Fibroblast of lung (primary cell): ENCODE results near the gene APOBEC2. TPM values are rescaled to one million over a fixed set of nuclear protein-coding genes. Genes with fewer than 3 reads are reported as not detected.
A peak's percentile ranks its signal among the peaks of the same experiment; 100 is the strongest.

Experiments used
- DNase-seq, 2 donors: peaks; one replicate each; pipeline versions ENCODE4 v3.0.0 to v3.0.0-alpha.2; 2010; ENCODE audit warnings: low read depth in 2 of 2
- H2AFZ ChIP-seq: 2 replicates; pipeline ENCODE4 v1.5.1; 2012; ENCODE audit warnings: low read length, control low read depth, inconsistent platforms
- H3K27ac ChIP-seq: 2 replicates; pipeline ENCODE4 v1.5.1; 2011; ENCODE audit warnings: low read length, control low read depth; ENCODE audit not compliant: insufficient read depth
- H3K27me3 ChIP-seq: 2 replicates; pipeline ENCODE4 v1.5.1; 2011; ENCODE audit warnings: mild to moderate bottlenecking, low read length; ENCODE audit not compliant: control insufficient read depth, insufficient read depth
- H3K36me3 ChIP-seq: 2 replicates; pipeline ENCODE4 v1.5.1; 2011; ENCODE audit warnings: low read length; ENCODE audit not compliant: control insufficient read depth, insufficient read depth
- H3K4me1 ChIP-seq: 2 replicates; pipeline ENCODE4 v1.5.1; 2011; ENCODE audit warnings: low read length; ENCODE audit not compliant: control insufficient read depth, insufficient read depth; ENCODE audit errors: extremely low read depth
- H3K4me2 ChIP-seq: 2 replicates; pipeline ENCODE4 v1.5.1; 2011; ENCODE audit warnings: low read length, control low read depth; ENCODE audit not compliant: insufficient read depth; ENCODE audit errors: extremely low read depth
- H3K4me3 ChIP-seq, 4 experiments: fragments of 200-600 bp in 1 of 4; sonication (generic) in 1 of 4; replicated peaks in 1 of 4; 2 replicates each; pipeline ENCODE4 v1.5.1; 2011 to 2016; ENCODE audit warnings: low read length in 4 of 4, low read depth in 3 of 4, mild to moderate bottlenecking in 3 of 4, control low read depth in 2 of 4, inconsistent platforms in 1 of 4, mixed read lengths in 1 of 4; ENCODE audit not compliant: insufficient read depth in 1 of 4; ENCODE audit errors: control extremely low read depth in 1 of 4
- H3K79me2 ChIP-seq: 2 replicates; pipeline ENCODE4 v1.5.1; 2012; ENCODE audit warnings: mild to moderate bottlenecking, low read length, inconsistent platforms; ENCODE audit not compliant: control insufficient read depth, insufficient read depth
- H3K9ac ChIP-seq: 2 replicates; pipeline ENCODE4 v1.5.1; 2011; ENCODE audit warnings: mild to moderate bottlenecking, low read length, control low read depth; ENCODE audit not compliant: insufficient read depth
- H3K9me3 ChIP-seq: 2 replicates; pipeline ENCODE4 v1.5.1; 2012; ENCODE audit warnings: low read depth, low read length; ENCODE audit not compliant: control insufficient read depth, insufficient read depth
- H4K20me1 ChIP-seq: 2 replicates; pipeline ENCODE4 v1.5.1; 2011; ENCODE audit warnings: low read length; ENCODE audit not compliant: control insufficient read depth, insufficient read depth; ENCODE audit errors: extremely low read depth
- EZH2 ChIP-seq: IDR thresholded peaks from 2 replicates; pipeline ENCODE4 v1.5.1; 2012; ENCODE audit warnings: low read length, control low read depth, mild to moderate bottlenecking; ENCODE audit errors: missing control alignments
- polyA plus RNA-seq, 2 donors: library from polyadenylated mRNA; depleted of rRNA in 1 of 2; stranded (reverse) in 1 of 2; unstranded in 1 of 2; fragments of >200 nt; gene quantifications; 2 replicates each; pipeline ENCODE4 v1.2.1, GENCODE V29; 2011 to 2012; ENCODE audit warnings: missing spikeins in 1 of 2
- total RNA-seq: library from RNA; depleted of rRNA; stranded (reverse); fragments of >200 nt; gene quantifications from 2 replicates; pipeline ENCODE4 v1.2.1, GENCODE V29; 2014
- TF ChIP-seq, protein P1 (sequence below), 2 donors: IDR thresholded peaks in 1 of 2; conservative IDR thresholded peaks in 1 of 2; 1 replicate in 1 of 2; 2 replicates in 1 of 2; pipeline ENCODE4 v1.5.1; 2011 to 2012; ENCODE audit warnings: low read length in 2 of 2, control low read depth in 1 of 2, inconsistent platforms in 1 of 2, low read depth in 1 of 2, mild to moderate bottlenecking in 1 of 2

APOBEC2 gene
- total and polyA plus RNA-seq, 2 donors (not counting 1 experiment from before 2014, with no cell fraction given), result not detected

DNA sequence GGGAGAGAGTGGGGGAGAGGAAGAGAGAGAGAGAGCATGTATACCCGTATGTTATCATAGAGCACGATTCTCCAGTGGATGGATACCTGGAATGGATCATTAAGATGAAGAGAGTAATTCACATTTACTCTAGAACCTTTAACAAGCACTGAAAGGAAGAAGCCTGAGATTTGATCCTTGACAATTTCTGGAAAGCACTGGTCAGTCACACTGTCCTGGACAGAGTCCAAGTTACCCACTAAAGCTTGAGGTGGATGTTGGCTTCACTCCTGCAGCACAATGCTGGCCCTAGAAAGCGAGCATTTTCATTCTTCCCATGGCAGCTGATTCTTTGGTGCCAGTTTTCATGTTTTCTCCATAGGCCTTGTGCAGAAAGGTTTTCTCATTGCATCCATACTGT lies 45.4 kb downstream of the APOBEC2 start:
- H3K4me1 ChIP-seq, result no peaks in the 10 kb centered on the region
- no peak overlapping the region for H3K27ac ChIP-seq
- H3K9me3 ChIP-seq, result no peaks in the 10 kb centered on the region
- peak in 1 of 2 donors; percentile 27 for DNase-seq
- no peaks in the 10 kb centered on the region for H3K79me2 ChIP-seq
- H3K27me3 ChIP-seq, result no peaks in the 10 kb centered on the region
- H2AFZ ChIP-seq, result no peak overlapping the region
- H4K20me1 ChIP-seq, result no peaks in the 10 kb centered on the region
- H3K4me3 ChIP-seq, result no peak overlapping the region
- H3K4me2 ChIP-seq, result no peak overlapping the region
- TF ChIP-seq, protein P1, sequence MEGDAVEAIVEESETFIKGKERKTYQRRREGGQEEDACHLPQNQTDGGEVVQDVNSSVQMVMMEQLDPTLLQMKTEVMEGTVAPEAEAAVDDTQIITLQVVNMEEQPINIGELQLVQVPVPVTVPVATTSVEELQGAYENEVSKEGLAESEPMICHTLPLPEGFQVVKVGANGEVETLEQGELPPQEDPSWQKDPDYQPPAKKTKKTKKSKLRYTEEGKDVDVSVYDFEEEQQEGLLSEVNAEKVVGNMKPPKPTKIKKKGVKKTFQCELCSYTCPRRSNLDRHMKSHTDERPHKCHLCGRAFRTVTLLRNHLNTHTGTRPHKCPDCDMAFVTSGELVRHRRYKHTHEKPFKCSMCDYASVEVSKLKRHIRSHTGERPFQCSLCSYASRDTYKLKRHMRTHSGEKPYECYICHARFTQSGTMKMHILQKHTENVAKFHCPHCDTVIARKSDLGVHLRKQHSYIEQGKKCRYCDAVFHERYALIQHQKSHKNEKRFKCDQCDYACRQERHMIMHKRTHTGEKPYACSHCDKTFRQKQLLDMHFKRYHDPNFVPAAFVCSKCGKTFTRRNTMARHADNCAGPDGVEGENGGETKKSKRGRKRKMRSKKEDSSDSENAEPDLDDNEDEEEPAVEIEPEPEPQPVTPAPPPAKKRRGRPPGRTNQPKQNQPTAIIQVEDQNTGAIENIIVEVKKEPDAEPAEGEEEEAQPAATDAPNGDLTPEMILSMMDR (conservative IDR thresholded peaks at IDR 0.05 in 1 of 2, IDR thresholded peaks at IDR 0.05 in 1 of 2; ENCODE audit: low read depth in 1 of 2, low read length in 2 of 2), result no peak
- TF ChIP-seq EZH2, result no peak
- no peak overlapping the region for H3K9ac ChIP-seq
- H3K36me3 ChIP-seq, result peaks cover 12% of the 10 kb centered on the region

DNA sequence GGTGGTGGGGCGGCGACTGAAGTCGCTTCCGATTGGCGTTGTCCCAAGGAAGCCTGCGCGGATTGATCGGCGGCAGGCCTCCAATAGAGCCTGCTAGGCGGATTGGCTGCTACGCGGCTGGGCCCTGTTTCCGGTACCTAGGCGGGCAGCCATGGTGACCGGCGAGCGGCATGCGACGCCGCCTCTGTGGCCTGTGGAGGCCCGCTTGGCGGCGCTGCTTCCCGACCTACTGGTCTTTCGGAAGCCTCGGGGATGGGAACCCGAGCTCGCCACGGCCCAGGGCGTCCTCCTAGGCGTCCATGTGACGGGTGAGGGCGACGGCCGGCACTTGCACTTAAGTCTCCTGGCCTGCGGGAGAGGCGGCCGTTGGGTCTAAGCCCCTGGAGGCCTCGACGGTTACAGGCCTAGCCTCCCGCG lies 47.9 kb downstream of the APOBEC2 start:
- Histone ChIP-seq H3K36me3 (peaks cover 10% of the 10 kb centered on the region), H3K27me3 (no peaks in the 10 kb centered on the region), H3K4me1 (no peaks in the 10 kb centered on the region), H2AFZ (no peak overlapping the region), H3K9ac (no peak overlapping the region), H3K79me2 (no peaks in the 10 kb centered on the region), H3K9me3 (no peaks in the 10 kb centered on the region), H4K20me1 (no peaks in the 10 kb centered on the region), H3K4me3 (no peak overlapping the region), H3K27ac (no peak overlapping the region), H3K4me2 (no peak overlapping the region)
- no peak for DNase-seq
- TF ChIP-seq EZH2, result no peak
- TF ChIP-seq, protein P1 (conservative IDR thresholded peaks at IDR 0.05 in 1 of 2, IDR thresholded peaks at IDR 0.05 in 1 of 2; ENCODE audit: low read depth in 1 of 2, low read length in 2 of 2), result no peak

DNA sequence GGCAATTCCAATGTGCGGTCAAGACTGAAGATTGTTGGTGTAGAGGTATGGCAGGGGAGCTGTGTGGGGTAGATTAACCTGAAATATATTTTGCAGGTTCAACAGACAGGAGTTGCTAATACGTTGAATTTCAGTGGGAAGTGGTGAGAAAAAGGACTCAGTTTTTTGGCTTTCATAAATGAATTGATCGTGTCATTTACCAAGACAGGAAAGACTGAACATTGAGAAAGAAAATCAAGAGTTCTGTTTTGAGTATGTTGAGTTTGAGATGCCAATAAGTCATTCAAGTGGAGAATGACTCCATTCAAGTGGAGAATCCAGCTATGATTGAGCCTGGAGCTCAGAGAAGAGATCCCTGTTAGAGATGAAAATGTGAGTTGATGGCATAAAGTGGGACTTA lies 50.8 kb downstream of the APOBEC2 start:
- Histone ChIP-seq H4K20me1 (no peaks in the 10 kb centered on the region), H3K27me3 (no peaks in the 10 kb centered on the region), H3K9ac (no peak overlapping the region), H3K4me3 (no peak overlapping the region), H3K4me2 (no peak overlapping the region), H2AFZ (no peak overlapping the region), H3K4me1 (no peaks in the 10 kb centered on the region), H3K36me3 (peaks cover 4% of the 10 kb centered on the region), H3K27ac (no peak overlapping the region), H3K9me3 (no peaks in the 10 kb centered on the region), H3K79me2 (no peaks in the 10 kb centered on the region)
- TF ChIP-seq, protein P1 (conservative IDR thresholded peaks at IDR 0.05 in 1 of 2, IDR thresholded peaks at IDR 0.05 in 1 of 2; ENCODE audit: low read depth in 1 of 2, low read length in 2 of 2), result no peak
- no peak for TF ChIP-seq EZH2
- DNase-seq, result no peak
